ENCODE results near the gene LRRC27.

LRRC27 gene

GRCh38 chr10:132332433-132332754 is 401 bp downstream of the LRRC27 start:
- TF ChIP-seq GABPA (IDR thresholded peaks at IDR 0.05; ENCODE audit: low read depth) (no peak), REST (IDR thresholded peaks at IDR 0.05; ENCODE audit: insufficient replicate concordance, low read depth) (no peak), POLR2AphosphoS5 (IDR thresholded peaks at IDR 0.05; ENCODE audit: low read depth) (no peak), SPI1 (IDR thresholded peaks at IDR 0.05; ENCODE audit: borderline replicate concordance, low read depth) (no peak)
- TF ChIP-seq, protein P1, sequence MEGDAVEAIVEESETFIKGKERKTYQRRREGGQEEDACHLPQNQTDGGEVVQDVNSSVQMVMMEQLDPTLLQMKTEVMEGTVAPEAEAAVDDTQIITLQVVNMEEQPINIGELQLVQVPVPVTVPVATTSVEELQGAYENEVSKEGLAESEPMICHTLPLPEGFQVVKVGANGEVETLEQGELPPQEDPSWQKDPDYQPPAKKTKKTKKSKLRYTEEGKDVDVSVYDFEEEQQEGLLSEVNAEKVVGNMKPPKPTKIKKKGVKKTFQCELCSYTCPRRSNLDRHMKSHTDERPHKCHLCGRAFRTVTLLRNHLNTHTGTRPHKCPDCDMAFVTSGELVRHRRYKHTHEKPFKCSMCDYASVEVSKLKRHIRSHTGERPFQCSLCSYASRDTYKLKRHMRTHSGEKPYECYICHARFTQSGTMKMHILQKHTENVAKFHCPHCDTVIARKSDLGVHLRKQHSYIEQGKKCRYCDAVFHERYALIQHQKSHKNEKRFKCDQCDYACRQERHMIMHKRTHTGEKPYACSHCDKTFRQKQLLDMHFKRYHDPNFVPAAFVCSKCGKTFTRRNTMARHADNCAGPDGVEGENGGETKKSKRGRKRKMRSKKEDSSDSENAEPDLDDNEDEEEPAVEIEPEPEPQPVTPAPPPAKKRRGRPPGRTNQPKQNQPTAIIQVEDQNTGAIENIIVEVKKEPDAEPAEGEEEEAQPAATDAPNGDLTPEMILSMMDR (IDR thresholded peaks at IDR 0.05; ENCODE audit: insufficient read depth, low read length) = no peak
- Histone ChIP-seq H3K27ac (replicated peaks) (peak overlapping the region; percentile 70), H3K27me3 (ENCODE audit: insufficient read depth, poor library complexity, severe bottlenecking) (no peaks in the 10 kb centered on the region), H3K4me3 (replicated peaks; ENCODE audit: insufficient read depth, low read length) (peak overlapping the region; percentile 90)
- peak in 1 of 2 experiments; percentile 30 for DNase-seq (ENCODE audit: low read depth in 1 of 2, low spot score in 1 of 2)

- DNase-seq (ENCODE audit: low read depth in 1 of 2, low spot score in 1 of 2) = no peak
- TF ChIP-seq POLR2AphosphoS5 (IDR thresholded peaks at IDR 0.05; ENCODE audit: low read depth) (no peak), GABPA (IDR thresholded peaks at IDR 0.05; ENCODE audit: low read depth) (no peak), REST (IDR thresholded peaks at IDR 0.05; ENCODE audit: insufficient replicate concordance, low read depth) (no peak), SPI1 (IDR thresholded peaks at IDR 0.05; ENCODE audit: borderline replicate concordance, low read depth) (no peak)
- TF ChIP-seq, protein P1 (IDR thresholded peaks at IDR 0.05; ENCODE audit: insufficient read depth, low read length) = no peak
- no peak overlapping the region for H3K4me3 ChIP-seq (replicated peaks; ENCODE audit: insufficient read depth, low read length)
- no peaks in the 10 kb centered on the region for H3K27me3 ChIP-seq (ENCODE audit: insufficient read depth, poor library complexity, severe bottlenecking)
- no peak overlapping the region for H3K27ac ChIP-seq (replicated peaks)
These were observed 1.4 kb downstream of the LRRC27 start for GRCh38 chr10:132333386-132333785.

GRCh38 chr10:132334631-132335188 is 2.7 kb downstream of the LRRC27 start:
- TF ChIP-seq SPI1 (IDR thresholded peaks at IDR 0.05; ENCODE audit: borderline replicate concordance, low read depth) (no peak), GABPA (IDR thresholded peaks at IDR 0.05; ENCODE audit: low read depth) (no peak), REST (IDR thresholded peaks at IDR 0.05; ENCODE audit: insufficient replicate concordance, low read depth) (no peak), POLR2AphosphoS5 (IDR thresholded peaks at IDR 0.05; ENCODE audit: low read depth) (no peak)
- TF ChIP-seq, protein P1 (IDR thresholded peaks at IDR 0.05; ENCODE audit: insufficient read depth, low read length) = no peak
- DNase-seq (ENCODE audit: low read depth in 1 of 2, low spot score in 1 of 2) = no peak
- Histone ChIP-seq H3K27me3 (ENCODE audit: insufficient read depth, poor library complexity, severe bottlenecking) (no peaks in the 10 kb centered on the region), H3K4me3 (replicated peaks; ENCODE audit: insufficient read depth, low read length) (no peak overlapping the region), H3K27ac (replicated peaks) (no peak overlapping the region)

Data from HL-60 (cell line).